Osteocyte (in vitro differentiated cells): Measurements from ENCODE around the gene FAM120B. TPM values are rescaled to one million over a fixed set of nuclear protein-coding genes. Genes with fewer than 3 reads are reported as not detected.

Source experiments
- DNase-seq: peaks from one replicate; pipeline ENCODE4 v3.0.0; 2021; ENCODE audit warnings: mixed read lengths; ENCODE audit not compliant: unreplicated experiment; ENCODE audit errors: extremely low spot score
- H3K27ac Mint-ChIP-seq: one replicate; pipeline ENCODE4 v1.8.0; 2021; ENCODE audit warnings: mild to moderate bottlenecking, mixed read lengths; ENCODE audit not compliant: unreplicated experiment
- H3K27me3 Mint-ChIP-seq: one replicate; pipeline ENCODE4 v1.8.0; 2021; ENCODE audit warnings: mixed read lengths; ENCODE audit not compliant: unreplicated experiment
- H3K36me3 Mint-ChIP-seq: one replicate; pipeline ENCODE4 v1.8.0; 2021; ENCODE audit warnings: mixed read lengths; ENCODE audit not compliant: unreplicated experiment
- H3K4me1 Mint-ChIP-seq: one replicate; pipeline ENCODE4 v1.8.0; 2021; ENCODE audit warnings: mixed read lengths; ENCODE audit not compliant: unreplicated experiment
- H3K4me3 Mint-ChIP-seq: one replicate; pipeline ENCODE4 v1.8.0; 2021; ENCODE audit warnings: mild to moderate bottlenecking, moderate library complexity, mixed read lengths; ENCODE audit not compliant: unreplicated experiment
- H3K9me3 Mint-ChIP-seq: one replicate; pipeline ENCODE4 v1.8.0; 2021; ENCODE audit warnings: mixed read lengths; ENCODE audit not compliant: unreplicated experiment
- total RNA-seq: library from RNA; stranded (reverse); gene quantifications from 2 replicates; pipeline ENCODE4 v1.2.1, GENCODE V29; 2021
- TF ChIP-seq, protein P1 (sequence below): fragments of 200-600 bp; sonication (generic); IDR thresholded peaks from 2 replicates; pipeline ENCODE4 v1.5.0; 2021; ENCODE audit warnings: antibody characterized with exemption, mild to moderate bottlenecking, moderate library complexity

Gene FAM120B
- total RNA-seq, 1 donor from 2014 or later: 36.9 TPM

DNA sequence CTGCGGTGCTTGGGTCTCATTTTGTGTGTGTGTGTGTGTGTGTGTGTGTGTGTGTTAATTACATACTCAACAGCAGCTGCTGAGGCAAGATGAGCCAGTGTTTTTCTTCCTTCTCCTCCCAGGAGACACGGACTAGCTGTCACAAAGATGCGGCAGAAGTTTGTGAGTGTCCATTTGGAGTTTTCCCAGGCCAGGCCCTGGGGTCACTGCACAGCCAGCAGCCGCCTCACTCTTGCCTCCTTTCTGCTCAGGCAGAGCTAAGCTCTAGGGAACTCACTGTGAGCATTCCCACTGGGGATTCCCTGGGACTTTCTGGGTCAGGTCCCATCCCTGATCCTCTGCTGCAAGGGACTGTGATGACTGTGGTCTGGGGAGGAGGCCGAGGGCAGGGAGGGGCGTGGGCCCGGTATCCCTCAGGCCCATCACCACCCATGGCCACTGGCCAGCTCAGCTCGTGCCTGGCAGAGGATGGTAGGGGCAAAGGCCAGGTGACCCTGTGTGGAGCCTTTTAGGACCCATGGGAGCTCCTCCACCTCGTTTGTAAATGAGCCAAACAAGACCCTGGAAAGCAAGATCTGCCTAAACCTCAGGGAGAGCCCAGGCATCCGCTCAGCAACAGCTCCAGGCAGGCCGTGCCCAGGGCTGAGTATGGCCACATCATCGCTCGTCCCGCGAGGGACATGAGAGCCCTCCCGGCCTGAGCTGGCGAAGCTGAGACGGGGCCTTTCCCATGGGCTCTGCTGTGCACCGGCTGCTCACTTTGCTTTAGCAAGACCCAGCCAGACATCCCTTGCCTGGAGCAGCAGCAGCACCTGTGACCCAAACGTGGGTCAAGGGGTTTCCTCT is 144.6 kb downstream of the FAM120B start:
- TF ChIP-seq, protein P1, sequence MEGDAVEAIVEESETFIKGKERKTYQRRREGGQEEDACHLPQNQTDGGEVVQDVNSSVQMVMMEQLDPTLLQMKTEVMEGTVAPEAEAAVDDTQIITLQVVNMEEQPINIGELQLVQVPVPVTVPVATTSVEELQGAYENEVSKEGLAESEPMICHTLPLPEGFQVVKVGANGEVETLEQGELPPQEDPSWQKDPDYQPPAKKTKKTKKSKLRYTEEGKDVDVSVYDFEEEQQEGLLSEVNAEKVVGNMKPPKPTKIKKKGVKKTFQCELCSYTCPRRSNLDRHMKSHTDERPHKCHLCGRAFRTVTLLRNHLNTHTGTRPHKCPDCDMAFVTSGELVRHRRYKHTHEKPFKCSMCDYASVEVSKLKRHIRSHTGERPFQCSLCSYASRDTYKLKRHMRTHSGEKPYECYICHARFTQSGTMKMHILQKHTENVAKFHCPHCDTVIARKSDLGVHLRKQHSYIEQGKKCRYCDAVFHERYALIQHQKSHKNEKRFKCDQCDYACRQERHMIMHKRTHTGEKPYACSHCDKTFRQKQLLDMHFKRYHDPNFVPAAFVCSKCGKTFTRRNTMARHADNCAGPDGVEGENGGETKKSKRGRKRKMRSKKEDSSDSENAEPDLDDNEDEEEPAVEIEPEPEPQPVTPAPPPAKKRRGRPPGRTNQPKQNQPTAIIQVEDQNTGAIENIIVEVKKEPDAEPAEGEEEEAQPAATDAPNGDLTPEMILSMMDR: no peak
- H3K4me3 Mint-ChIP-seq: no peak overlapping the region
- no peaks in the 10 kb centered on the region for H3K27me3 Mint-ChIP-seq
- no peaks in the 10 kb centered on the region for H3K36me3 Mint-ChIP-seq
- H3K9me3 Mint-ChIP-seq: no peaks in the 10 kb centered on the region
- H3K4me1 Mint-ChIP-seq: peaks cover 2% of the 10 kb centered on the region
- DNase-seq: peak; percentile 83
- no peak overlapping the region for H3K27ac Mint-ChIP-seq

DNA sequence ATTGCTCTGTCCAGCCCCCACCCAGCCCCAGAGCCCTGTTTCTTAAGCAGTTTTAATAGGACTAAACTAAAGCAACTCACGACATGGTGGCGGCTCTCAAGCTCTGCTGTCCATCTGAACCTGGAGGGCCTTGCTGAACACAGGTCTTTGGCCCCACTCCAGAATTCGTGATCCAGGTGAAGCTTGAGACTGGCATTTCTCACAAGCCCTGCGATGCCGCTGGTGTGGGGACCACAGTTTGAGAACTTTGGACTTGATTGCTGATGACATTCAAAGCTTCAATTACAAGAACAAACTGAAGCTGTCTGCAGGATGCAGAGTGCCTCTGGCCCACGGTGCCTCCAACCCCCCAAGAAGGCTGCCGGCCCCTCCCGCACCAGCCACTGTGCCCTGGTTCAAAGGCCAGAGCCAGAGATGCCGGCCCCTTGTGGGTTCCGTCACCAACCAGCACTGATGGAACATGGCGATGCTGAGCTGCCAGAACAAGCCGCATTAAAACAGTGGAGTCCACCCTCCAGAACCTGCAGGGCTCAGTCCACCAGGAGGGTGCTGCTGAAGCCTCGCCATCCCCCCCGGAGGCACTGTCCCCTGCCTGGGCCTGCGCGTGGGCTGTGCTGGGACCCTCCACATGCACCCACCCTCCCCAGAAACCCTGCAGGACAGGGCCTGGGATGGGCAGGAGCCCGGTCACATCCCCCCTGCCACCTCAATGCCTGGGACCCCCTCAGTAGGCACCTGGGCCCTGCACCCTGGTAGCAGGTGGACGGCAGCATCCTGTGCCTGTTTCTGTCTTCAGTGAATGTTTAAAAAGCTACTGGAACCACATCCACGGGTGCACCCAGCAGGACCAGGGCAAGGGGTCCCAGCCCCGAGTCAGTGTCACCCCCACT is 145.4 kb downstream of the FAM120B start:
- peak; percentile 79 for DNase-seq
- Mint-ChIP-seq H3K9me3 (no peaks in the 10 kb centered on the region), H3K4me1 (peaks cover 4% of the 10 kb centered on the region), H3K36me3 (no peaks in the 10 kb centered on the region), H3K27ac (no peak overlapping the region), H3K4me3 (no peak overlapping the region), H3K27me3 (no peaks in the 10 kb centered on the region)
- TF ChIP-seq, protein P1: no peak

DNA sequence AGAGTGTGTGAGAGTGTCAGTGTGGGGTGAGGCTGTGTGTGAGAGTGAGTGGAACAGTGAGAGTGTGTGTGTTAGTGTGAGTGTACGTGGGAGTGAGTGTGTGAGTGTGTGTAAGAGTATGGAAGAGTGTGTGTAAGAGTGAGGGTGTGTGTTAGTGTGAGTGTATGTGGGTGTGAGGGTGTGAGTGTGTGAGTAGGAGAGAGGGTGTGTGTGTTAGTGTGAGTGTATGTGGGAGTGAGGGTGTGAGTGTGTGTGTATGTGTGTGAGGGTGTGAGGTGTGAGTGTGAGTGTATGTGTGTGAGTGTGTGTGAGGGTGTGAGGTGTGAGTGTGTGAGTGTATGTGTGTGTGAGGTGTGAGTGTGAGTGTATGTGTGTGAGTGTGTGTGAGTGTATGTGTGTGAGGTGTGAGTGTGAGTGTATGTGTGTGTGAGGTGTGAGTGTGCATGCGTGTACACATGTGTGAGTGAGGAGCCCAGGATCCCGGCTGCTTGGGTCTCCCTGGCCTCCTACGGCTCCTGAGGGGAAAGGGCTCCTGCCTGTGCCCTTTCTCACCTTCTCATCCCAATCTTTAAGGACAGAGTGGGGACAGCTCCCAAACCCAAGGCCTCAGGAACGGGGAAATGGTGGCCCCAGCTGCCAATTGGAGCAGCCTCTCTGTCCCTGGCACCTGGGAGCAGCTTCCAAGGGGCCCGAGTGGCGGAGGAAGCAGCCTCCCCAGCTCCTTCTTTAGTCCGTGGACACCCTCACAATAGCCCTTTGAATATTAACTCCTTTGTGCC is 146.4 kb downstream of the FAM120B start:
- Mint-ChIP-seq H3K27ac (no peak overlapping the region), H3K9me3 (no peaks in the 10 kb centered on the region)

DNA sequence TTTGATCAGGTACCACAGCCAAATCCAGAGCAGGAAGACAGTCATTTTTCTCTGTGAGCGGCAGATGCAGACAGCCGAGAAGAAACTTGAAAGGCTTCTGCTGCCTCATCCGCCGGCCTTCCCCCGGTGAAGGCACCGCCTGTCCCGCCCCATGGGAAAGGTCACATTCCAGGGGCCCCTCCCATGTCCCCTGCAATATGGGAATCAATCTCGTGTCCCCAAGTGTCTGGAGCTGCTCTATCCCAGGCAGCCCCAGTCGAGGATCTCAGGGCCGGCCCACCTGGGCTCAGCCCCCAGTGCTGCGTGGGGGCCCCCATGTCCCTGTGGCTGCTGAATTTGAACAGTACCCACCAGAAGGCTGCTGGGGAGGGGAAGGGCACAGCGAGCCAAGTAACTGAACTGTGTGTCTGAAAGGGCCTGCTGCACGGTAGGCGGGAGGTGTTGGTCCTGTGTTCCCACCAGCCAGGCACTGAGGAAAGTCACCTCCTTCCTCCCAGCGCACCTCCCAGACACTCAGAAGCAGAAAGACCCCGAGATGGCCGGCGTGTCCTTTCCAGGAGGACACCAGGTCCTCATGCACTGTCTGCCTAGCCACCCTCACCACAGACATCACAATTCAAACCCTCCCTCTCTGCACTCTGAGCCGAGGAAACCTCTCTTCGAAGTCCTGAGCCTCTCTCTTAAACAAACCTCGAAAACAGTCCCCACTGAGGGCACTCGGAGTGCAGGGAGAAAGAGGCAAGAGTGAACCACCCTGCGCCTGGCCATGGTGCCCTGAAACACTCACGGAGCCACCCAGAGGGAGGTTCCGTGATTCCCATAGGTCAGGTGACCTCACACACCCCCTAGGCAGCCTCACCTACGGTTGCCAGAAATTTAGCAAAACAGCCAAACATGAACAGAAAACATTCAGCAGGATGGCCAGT is 147.3 kb downstream of the FAM120B start:
- no peaks in the 10 kb centered on the region for H3K36me3 Mint-ChIP-seq
- no peak for DNase-seq
- TF ChIP-seq, protein P1: no peak
- H3K27ac Mint-ChIP-seq: no peak overlapping the region
- no peaks in the 10 kb centered on the region for H3K27me3 Mint-ChIP-seq
- H3K4me1 Mint-ChIP-seq: peaks cover 5% of the 10 kb centered on the region
- H3K4me3 Mint-ChIP-seq: no peak overlapping the region
- no peaks in the 10 kb centered on the region for H3K9me3 Mint-ChIP-seq

More for the DNA sequence above, 146.4 kb downstream of the FAM120B start:
- Mint-ChIP-seq H3K27me3 (no peaks in the 10 kb centered on the region), H3K4me1 (peaks cover 5% of the 10 kb centered on the region), H3K4me3 (no peak overlapping the region), H3K36me3 (no peaks in the 10 kb centered on the region)
- DNase-seq: no peak
- TF ChIP-seq, protein P1: no peak
